ENCODE measurements around the gene CCDC9B. TPM values are rescaled to one million over a fixed set of nuclear protein-coding genes. Genes with fewer than 3 reads are reported as not detected.

CCDC9B gene
- total and polyA plus RNA-seq, 9 donors = 1.8 to 22.2 (median 7.3) TPM

- Histone ChIP-seq H3K4me3 (no peak overlapping the region), H3K27me3 (no peaks in the 10 kb centered on the region), H3K9me3 (no peaks in the 10 kb centered on the region), H3K4me1 (ENCODE audit: insufficient read depth) (peaks cover 17% of the 10 kb centered on the region), H3K27ac (no peak overlapping the region), H3K36me3 (no peaks in the 10 kb centered on the region)
- TF ChIP-seq POLR2A (IDR thresholded peaks at IDR 0.05) (no peak), EP300 (IDR thresholded peaks at IDR 0.05) (no peak)
- intact Hi-C loops (cut with DNase I) = no loop called here
- 69 to 76% (median 70%) methylated on average over 12 of the region's 12 CpGs for WGBS, 3 donors
- DNase-seq = peak in 1 of 5 donors; percentile 47
Observed at GRCh38 chr15:40333922-40334492, 6.7 kb downstream of the CCDC9B start.

DNA sequence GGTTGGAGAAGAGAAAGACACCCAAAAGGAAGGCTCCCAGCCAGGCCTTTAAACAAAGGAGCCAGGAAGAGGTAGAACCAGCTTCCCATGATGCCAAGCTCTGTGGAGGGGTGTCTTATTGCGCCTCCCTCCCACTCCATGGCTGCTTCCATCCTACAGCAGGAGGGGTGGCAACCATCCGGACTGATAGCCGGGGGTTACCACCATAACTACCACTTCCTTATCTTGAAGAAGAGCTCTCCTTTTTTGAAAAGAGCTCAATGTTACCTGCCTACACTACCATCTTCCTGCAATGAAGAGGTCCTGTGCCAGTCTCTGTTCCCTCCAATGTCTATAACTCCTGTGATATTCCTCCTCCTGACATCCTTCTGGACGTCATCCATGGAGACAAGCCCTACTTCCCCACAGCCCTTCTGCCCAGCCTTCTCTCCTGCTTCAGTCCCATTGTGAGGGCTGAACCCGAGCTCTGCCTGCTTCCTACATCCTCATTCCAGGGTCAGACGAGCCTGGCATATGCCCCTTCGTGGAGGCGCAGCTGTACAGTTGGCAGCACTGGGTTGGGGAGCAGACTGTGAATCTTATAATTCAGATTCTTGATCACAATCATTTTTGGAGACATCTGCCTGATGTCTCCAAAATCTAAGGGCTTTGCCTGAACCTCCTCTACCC is 8.5 kb downstream of the CCDC9B start:
- WGBS, 3 donors = 78 to 79% (median 79%) methylated on average over 8 of the region's 8 CpGs
- H3K4me1 ChIP-seq (ENCODE audit: insufficient read depth) = peaks cover 12% of the 10 kb centered on the region

DNA sequence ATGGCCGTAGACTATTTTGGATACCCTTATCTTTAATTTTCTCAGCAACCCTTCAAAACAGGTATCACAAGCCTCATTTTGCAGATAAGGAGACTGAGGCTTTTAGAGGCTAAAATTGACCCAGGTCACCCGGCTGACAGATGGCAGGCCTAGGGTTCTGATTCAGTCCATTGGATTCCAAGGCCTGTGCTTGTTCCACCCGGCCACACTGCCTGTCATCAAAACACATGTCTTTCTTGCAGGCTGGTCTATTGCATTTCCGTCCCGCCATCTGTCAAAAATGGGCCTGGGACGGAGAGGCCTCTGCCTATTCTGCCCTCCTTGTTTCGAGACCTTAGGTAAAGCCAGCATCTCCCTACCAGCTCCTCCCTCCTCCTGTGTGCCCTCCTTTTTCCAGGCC is 9.1 kb downstream of the CCDC9B start:
- Histone ChIP-seq H3K27me3 (no peaks in the 10 kb centered on the region), H3K9me3 (no peaks in the 10 kb centered on the region), H3K4me1 (ENCODE audit: insufficient read depth) (peaks cover 12% of the 10 kb centered on the region), H3K36me3 (no peaks in the 10 kb centered on the region), H3K4me3 (no peak overlapping the region), H3K27ac (no peak overlapping the region)
- intact Hi-C loops (cut with DNase I) = no loop called here
- 96% methylated on average over 7 of the region's 7 CpGs for WGBS, 3 donors
- DNase-seq = peak in 1 of 5 donors; percentile 31
- TF ChIP-seq EP300 (IDR thresholded peaks at IDR 0.05) (no peak), POLR2A (IDR thresholded peaks at IDR 0.05) (no peak)
- TF ChIP-seq, protein P1, sequence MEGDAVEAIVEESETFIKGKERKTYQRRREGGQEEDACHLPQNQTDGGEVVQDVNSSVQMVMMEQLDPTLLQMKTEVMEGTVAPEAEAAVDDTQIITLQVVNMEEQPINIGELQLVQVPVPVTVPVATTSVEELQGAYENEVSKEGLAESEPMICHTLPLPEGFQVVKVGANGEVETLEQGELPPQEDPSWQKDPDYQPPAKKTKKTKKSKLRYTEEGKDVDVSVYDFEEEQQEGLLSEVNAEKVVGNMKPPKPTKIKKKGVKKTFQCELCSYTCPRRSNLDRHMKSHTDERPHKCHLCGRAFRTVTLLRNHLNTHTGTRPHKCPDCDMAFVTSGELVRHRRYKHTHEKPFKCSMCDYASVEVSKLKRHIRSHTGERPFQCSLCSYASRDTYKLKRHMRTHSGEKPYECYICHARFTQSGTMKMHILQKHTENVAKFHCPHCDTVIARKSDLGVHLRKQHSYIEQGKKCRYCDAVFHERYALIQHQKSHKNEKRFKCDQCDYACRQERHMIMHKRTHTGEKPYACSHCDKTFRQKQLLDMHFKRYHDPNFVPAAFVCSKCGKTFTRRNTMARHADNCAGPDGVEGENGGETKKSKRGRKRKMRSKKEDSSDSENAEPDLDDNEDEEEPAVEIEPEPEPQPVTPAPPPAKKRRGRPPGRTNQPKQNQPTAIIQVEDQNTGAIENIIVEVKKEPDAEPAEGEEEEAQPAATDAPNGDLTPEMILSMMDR (IDR thresholded peaks at IDR 0.05) = no peak

More for the DNA sequence above, 8.5 kb downstream of the CCDC9B start:
- H3K36me3 ChIP-seq = no peaks in the 10 kb centered on the region
- H3K27ac ChIP-seq = no peak overlapping the region
- no peak overlapping the region for H3K4me3 ChIP-seq
- DNase-seq = no peak
- H3K27me3 ChIP-seq = no peaks in the 10 kb centered on the region
- H3K9me3 ChIP-seq = no peaks in the 10 kb centered on the region
- intact Hi-C loops (cut with DNase I) = no loop called here
- TF ChIP-seq EP300 (IDR thresholded peaks at IDR 0.05) (no peak), POLR2A (IDR thresholded peaks at IDR 0.05) (no peak)
- TF ChIP-seq, protein P1 (IDR thresholded peaks at IDR 0.05) = no peak

- TF ChIP-seq, protein P1 (IDR thresholded peaks at IDR 0.05) = no peak
- TF ChIP-seq EP300 (IDR thresholded peaks at IDR 0.05) = no peak
- TF ChIP-seq POLR2A (IDR thresholded peaks at IDR 0.05) = no peak
- intact Hi-C loops (cut with DNase I) = no loop called here
- no peak overlapping the region for H3K4me3 ChIP-seq
- H3K4me1 ChIP-seq (ENCODE audit: insufficient read depth) = peaks cover 12% of the 10 kb centered on the region
- no peaks in the 10 kb centered on the region for H3K36me3 ChIP-seq
- no peak for DNase-seq
- 90 to 95% (median 93%) methylated on average over 7 of the region's 7 CpGs for WGBS, 3 donors
- no peaks in the 10 kb centered on the region for H3K9me3 ChIP-seq
- peak overlapping the region in 1 of 2 donors; percentile 63 for H3K27ac ChIP-seq
- no peaks in the 10 kb centered on the region for H3K27me3 ChIP-seq
Observed at GRCh38 chr15:40331026-40331425, 9.7 kb downstream of the CCDC9B start.

DNA sequence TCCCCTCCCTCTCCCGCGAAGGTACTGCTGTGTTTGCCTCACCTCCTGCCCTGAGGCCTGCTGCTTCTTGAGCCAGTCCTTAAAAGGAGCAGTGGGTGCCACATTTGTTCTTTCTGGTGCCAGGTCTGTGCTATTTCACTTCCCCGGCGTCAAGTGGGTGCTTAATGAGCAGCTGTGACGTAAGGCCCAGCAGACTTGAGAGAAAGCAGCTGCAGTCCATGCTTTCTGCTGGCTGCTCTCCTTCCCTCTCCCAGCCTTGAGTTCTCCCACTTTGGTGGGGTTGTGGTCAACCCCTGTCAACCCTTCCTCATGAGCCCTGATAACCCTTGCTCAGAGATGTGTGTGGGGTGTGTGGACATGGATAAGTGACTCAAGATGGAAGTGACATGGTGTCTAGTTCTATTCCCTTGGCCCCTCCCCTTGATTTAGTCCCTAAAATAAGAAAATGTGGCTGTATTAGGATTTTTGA is 10.3 kb downstream of the CCDC9B start:
- WGBS, 3 donors = 27 to 42% (median 29%) methylated on average over 5 of the region's 5 CpGs
- no peak overlapping the region for H3K4me3 ChIP-seq
- DNase-seq = peak; percentile 72 to 84 (median 74)
- TF ChIP-seq EP300 (IDR thresholded peaks at IDR 0.05) = no peak
- no peak for TF ChIP-seq POLR2A (IDR thresholded peaks at IDR 0.05)
- TF ChIP-seq, protein P1 (IDR thresholded peaks at IDR 0.05) = no peak
- H3K4me1 ChIP-seq (ENCODE audit: insufficient read depth) = peaks cover 12% of the 10 kb centered on the region
- H3K27me3 ChIP-seq = no peaks in the 10 kb centered on the region
- H3K27ac ChIP-seq = peak overlapping the region; percentile 16 to 63
- intact Hi-C loops (cut with DNase I) = no loop called here
- no peaks in the 10 kb centered on the region for H3K9me3 ChIP-seq
- no peaks in the 10 kb centered on the region for H3K36me3 ChIP-seq
